ENCODE measurements around the gene RCAN3.
A peak's percentile ranks its signal among the peaks of the same experiment; 100 is the strongest.

RCAN3 gene

GRCh38 chr1:24586970-24587820 is 84.6 kb downstream of the RCAN3 start:
- TF ChIP-seq CTCF (IDR thresholded peaks at IDR 0.05; ENCODE audit: low read depth, low read length), result peak; percentile 77
- no peak overlapping the region for H3K4me3 ChIP-seq (replicated peaks in 1 of 2; ENCODE audit: low read depth in 2 of 2, low read length in 2 of 2)
- peak; percentile 64 to 69 for DNase-seq (ENCODE audit: low read depth in 2 of 2)

- TF ChIP-seq CTCF (IDR thresholded peaks at IDR 0.05; ENCODE audit: low read depth, low read length), result no peak
- no peak overlapping the region for H3K4me3 ChIP-seq (replicated peaks in 1 of 2; ENCODE audit: low read depth in 2 of 2, low read length in 2 of 2)
Observed at GRCh38 chr1:24588573-24588972, 85.9 kb downstream of the RCAN3 start.

GRCh38 chr1:24589200-24589599 is 86.6 kb downstream of the RCAN3 start:
- TF ChIP-seq CTCF (IDR thresholded peaks at IDR 0.05; ENCODE audit: low read depth, low read length), result no peak
- no peak overlapping the region for H3K4me3 ChIP-seq (replicated peaks in 1 of 2; ENCODE audit: low read depth in 2 of 2, low read length in 2 of 2)
- DNase-seq (ENCODE audit: low read depth in 2 of 2), result no peak

More at GRCh38 chr1:24588573-24588972, 85.9 kb downstream of the RCAN3 start:
- DNase-seq (ENCODE audit: low read depth in 2 of 2), result no peak

Data from cardiac fibroblast (primary cell).